ENCODE data around the gene PCDH11X. TPM values are rescaled to one million over a fixed set of nuclear protein-coding genes. Genes with fewer than 3 reads are reported as not detected.
"Not testable (repeated sequence)": the region's sequence is repeated elsewhere in the genome, so short reads cannot be mapped to it uniquely, and the experiment has no call there.

Gene PCDH11X, protein sequence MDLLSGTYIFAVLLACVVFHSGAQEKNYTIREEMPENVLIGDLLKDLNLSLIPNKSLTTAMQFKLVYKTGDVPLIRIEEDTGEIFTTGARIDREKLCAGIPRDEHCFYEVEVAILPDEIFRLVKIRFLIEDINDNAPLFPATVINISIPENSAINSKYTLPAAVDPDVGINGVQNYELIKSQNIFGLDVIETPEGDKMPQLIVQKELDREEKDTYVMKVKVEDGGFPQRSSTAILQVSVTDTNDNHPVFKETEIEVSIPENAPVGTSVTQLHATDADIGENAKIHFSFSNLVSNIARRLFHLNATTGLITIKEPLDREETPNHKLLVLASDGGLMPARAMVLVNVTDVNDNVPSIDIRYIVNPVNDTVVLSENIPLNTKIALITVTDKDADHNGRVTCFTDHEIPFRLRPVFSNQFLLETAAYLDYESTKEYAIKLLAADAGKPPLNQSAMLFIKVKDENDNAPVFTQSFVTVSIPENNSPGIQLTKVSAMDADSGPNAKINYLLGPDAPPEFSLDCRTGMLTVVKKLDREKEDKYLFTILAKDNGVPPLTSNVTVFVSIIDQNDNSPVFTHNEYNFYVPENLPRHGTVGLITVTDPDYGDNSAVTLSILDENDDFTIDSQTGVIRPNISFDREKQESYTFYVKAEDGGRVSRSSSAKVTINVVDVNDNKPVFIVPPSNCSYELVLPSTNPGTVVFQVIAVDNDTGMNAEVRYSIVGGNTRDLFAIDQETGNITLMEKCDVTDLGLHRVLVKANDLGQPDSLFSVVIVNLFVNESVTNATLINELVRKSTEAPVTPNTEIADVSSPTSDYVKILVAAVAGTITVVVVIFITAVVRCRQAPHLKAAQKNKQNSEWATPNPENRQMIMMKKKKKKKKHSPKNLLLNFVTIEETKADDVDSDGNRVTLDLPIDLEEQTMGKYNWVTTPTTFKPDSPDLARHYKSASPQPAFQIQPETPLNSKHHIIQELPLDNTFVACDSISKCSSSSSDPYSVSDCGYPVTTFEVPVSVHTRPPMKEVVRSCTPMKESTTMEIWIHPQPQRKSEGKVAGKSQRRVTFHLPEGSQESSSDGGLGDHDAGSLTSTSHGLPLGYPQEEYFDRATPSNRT (N-terminal part only)
- 1.1 TPM for total RNA-seq

DNA sequence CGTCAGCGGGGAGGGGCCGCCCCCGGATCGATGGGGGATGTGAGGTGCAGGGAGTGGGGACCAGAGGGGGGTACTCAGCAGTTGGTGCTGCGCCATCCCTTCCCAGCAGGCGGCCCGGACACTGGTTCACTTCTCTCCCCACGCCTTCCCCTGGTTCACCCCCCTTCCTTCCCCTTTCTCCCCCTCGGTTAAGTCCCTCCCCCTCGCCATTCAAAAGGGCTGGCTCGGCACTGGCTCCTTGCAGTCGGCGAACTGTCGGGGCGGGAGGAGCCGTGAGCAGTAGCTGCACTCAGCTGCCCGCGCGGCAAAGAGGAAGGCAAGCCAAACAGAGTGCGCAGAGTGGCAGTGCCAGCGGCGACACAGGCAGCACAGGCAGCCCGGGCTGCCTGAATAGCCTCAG lies at the start of gene PCDH11X:
Gene PCDH11X (plus strand): TSS at position 241 of the 400 bp plus-strand sequence. CDS start 56,130 bp downstream, outside the sequence.
- DNase-seq (ENCODE audit: low spot score) (peak; percentile 53), ATAC-seq (peak; percentile 44)
- intact Hi-C loops (cut with DNase I): not testable (repeated sequence)

DNA sequence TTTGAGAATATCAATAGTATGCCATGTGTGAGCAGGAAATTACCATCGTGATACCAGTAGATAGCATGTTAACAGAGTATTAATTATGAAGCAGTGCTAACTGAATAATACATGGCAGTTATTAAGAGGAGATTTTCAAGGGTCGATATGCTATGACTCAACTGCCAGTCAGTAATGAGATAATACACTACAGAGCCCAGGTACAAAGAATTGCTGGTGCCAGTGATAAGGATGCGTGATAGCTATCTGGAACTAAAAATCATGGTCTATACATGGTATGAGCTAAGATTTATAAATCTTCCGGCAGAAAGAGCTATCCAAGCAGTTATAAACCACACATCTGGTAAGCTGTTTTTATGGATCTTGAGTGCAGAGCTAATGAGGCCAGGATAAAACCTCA lies 31.7 kb upstream of the PCDH11X start:
- DNase-seq (ENCODE audit: low spot score); intact Hi-C loops (cut with DNase I); ATAC-seq: not testable (repeated sequence)

DNA sequence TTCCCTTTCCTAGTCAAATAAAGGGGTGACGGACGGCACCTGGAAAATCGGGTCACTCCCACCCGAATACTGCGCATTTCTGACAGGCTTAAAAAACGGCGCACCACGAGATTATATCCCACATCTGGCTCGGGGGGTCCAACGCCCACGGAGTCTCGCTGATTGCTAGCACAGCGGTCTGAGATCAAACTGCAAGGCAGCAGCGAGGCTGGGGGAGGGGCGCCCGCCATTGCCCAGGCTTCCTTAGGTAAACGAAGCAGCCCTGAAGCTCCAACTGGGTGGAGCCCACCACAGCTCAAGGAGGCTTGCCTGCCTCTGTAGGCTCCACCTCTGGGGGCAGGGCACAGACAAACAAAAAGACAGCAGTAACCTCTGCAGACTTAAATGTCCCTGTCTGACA lies 26.2 kb upstream of the PCDH11X start:
- intact Hi-C loops (cut with DNase I); ATAC-seq: not testable (repeated sequence)
- peak; percentile 50 for DNase-seq (ENCODE audit: low spot score)

DNA sequence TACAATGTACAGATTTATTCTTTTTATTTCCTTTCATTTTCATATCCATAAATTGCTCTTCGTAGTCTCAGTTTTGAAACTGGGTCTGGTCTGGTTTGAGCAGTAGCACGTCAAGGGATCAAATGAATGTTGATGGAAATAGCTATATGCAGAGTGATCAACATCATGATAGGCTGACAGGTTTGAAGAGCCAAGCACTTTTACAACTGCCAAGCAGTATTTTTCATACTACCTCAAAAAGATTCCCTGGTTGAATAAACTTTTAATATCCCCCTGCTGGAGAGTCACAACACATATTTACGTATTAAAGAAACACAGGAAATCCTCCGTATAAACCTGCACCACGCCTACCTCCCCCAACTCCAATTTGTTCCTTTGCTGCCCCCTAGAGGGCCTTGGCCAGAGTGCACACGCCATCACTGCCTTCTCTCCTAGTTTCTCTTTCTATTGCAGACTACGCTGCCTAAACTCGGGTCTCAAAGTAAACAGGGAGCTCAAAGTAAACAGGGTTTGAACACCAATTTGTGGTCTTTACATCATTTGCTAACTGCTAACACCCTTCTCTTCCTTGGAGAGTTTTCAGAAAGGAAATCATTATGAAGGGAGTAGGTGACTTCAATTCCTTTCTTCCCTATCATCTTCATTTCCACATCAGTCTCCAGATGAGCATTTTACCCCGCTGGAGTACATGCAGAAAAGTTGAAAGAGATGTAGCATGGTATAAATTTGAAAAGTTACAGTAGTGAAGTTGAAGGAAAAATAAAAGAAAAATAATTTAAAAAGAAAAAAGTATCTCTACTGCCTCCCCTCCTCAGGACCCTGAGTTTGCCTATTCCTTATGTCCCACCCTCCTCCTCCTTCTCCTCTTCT lies 8.3 kb upstream of the PCDH11X start:
- DNase-seq (ENCODE audit: low spot score); intact Hi-C loops (cut with DNase I): not testable (repeated sequence)
- peak; percentile 68 for ATAC-seq

DNA sequence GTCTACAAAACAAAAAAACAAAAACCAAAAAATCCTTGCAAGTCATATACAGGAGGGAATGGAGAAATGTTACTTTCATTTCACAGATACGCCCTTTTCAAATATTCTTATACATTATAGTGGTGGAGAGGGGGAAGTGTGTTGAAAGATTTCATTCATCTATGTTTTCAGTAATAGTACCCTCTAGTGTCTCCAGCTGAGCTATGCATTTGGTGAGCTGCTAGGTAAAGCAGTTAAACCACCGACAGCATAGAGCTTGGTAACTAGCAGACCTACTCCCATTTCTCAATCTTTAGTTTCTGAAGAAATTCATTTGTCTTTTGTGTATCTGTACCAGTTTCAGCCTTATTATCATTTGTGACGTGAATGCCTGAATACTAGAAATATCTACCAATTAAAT lies 5.2 kb upstream of the PCDH11X start:
- intact Hi-C loops (cut with DNase I); ATAC-seq; DNase-seq (ENCODE audit: low spot score): not testable (repeated sequence)

DNA sequence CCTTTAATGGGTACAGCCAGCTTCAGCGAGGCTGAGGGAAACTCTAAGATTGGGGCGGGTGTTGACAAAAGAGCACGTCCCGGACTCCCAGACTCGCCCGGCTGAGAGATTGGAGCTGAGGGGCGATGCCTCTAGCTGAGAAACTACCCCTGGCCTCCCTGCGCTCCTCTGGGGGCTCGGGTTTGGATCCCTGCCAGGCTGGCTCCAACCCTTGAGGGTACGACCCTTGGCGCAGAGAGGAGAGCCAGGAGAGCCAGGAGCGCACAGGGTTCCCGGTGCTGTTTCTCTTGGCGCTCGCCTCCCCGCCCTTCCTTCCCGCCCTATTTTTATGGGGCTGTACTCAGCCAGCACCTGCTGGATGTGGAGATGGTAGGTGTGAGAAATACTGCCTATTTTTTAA lies 833 bp downstream of the PCDH11X start:
- ATAC-seq; intact Hi-C loops (cut with DNase I); DNase-seq (ENCODE audit: low spot score): not testable (repeated sequence)

DNA sequence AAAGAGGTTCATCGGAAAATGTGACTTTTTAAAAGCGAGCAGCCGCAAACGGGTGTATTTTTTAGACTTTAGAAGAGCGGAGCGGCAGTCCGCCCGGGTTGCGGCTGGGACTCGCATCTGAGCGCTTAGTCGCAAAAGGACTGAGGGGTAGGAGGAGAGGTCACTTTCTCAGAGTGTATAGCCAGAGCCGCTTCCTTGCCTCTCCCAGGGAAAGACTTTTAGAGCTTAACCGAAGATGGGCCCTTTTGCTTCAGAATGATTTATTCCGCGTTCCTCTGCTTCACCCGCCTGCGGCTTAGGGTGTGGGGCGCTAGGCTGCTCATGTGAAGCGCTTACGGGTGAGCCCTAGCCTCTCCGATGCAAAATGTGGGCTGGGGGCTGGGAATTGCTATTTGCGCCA lies 1.5 kb downstream of the PCDH11X start:
- ATAC-seq; DNase-seq (ENCODE audit: low spot score); intact Hi-C loops (cut with DNase I): not testable (repeated sequence)

DNA sequence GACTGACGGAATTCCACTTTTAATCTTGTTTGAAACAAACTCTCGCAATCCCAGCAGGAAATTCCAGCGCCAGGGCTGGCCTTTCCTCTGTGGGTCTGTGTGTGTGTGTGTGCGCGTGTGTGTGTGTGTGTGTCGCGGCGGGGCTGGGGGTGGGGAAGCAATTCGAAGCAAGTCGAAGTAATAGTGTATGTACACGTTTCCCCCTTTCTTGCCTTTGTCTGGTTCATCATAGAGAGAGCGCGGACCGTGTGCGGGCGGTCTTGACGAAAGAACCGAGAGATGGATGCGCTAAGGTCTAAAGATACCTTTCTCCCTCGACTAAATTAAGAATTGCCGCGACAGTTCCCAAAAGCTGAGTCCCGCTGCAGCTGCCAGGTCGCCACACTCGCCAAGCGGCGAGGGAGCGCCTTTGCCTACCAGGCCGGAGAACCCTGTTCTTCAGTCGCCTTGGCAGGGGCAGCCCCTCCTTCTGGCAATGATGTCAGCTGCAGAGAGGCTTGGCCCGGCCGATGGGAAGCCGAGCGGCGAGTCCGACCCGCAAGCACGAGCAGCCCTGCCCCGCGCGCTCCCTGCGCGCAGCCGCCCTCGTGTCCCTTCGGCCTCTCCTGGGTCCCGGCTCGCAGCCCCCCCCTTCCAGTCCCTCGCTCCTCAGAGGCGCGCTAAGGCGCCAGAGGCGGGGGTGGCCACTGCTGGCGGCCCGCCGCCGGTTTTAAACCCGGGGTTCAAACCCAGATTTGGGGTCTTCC lies 2.6 kb downstream of the PCDH11X start:
- DNase-seq (ENCODE audit: low spot score); intact Hi-C loops (cut with DNase I); ATAC-seq: not testable (repeated sequence)

DNA sequence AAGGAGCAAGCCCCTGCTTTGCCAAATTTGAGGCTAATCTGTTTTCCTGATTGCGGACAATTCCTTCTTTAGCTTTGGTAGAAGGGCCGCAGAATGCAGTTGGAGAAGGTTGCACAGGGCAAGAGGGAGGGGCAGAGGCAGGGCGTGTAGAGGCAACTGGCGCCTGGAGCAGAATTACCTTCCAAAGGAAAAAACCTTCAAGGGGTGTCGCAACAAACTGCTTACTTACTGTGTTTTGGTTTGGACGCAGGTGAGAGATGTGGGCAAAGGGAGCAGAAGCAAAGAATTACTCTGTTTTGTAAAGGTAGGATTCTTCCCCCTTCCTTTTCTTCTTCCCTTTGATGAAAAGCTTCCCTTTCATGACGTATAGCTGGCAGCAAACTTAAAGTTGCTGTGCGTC lies 3.6 kb downstream of the PCDH11X start:
- ATAC-seq; intact Hi-C loops (cut with DNase I); DNase-seq (ENCODE audit: low spot score): not testable (repeated sequence)

DNA sequence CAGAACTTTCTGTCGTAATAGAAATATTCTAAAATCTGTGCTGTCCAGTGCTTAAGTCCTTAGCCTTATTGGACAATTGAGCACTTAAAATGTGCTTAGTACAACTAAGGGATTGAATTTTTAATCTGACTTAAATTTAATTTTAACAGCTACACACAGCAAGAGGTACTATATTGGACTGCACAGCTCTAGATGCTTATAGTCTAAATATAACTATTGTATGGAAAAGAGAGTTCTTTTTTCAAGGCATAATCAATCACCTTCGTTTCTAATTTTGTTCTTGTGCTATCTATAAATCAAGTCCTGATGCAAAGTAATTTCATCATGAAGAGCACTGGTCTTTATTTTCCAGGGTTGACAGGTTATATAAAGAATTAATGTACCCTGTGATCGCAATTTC lies 38.4 kb downstream of the PCDH11X start:
- ATAC-seq; DNase-seq (ENCODE audit: low spot score); intact Hi-C loops (cut with DNase I): not testable (repeated sequence)

DNA sequence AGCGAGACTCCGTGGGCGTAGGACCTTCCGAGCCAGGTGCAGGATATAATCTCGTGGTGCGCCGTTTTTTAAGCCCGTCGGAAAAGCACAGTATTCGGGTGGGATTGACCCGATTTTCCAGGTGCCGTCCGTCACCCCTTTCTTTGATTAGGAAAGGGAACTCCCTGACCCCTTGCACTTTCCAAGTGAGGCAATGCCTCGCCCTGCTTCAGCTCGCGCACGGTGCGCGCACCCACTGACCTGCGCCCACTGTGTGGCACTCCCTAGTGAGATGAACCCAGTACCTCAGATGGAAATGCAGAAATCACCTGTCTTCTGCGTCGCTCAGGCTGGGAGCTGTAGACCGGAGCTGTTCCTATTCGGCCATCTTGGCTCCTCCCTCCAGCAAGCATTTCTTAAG lies 46.1 kb downstream of the PCDH11X start:
- intact Hi-C loops (cut with DNase I); DNase-seq (ENCODE audit: low spot score); ATAC-seq: not testable (repeated sequence)
